HepG2 (cell line): ENCODE results near the gene FCRLA. TPM values are rescaled to one million over a fixed set of nuclear protein-coding genes. Genes with fewer than 3 reads are reported as not detected.
A peak's percentile ranks its signal among the peaks of the same experiment; 100 is the strongest.

Experiments used
- CREM ChIP-seq, 2 experiments: sonication (generic) in 1 of 2; formaldehyde crosslinking in 1 of 2; IDR thresholded peaks; 2 replicates each; pipeline versions ENCODE4 v1.4.0 to v1.6.1; 2016 to 2020; ENCODE audit warnings: antibody characterized with exemption in 1 of 2, mild to moderate bottlenecking in 1 of 2, missing genetic modification reagents in 1 of 2
- IRX3 ChIP-seq: sonication (generic); formaldehyde crosslinking; IDR thresholded peaks from 2 replicates; pipeline ENCODE4 v1.8.1; 2023; ENCODE audit warnings: mild to moderate bottlenecking, low read depth, missing genetic modification reagents, borderline replicate concordance
- ISL2 ChIP-seq: sonication (generic); formaldehyde crosslinking; IDR thresholded peaks from 2 replicates; pipeline ENCODE4 v1.5.0; 2020; ENCODE audit warnings: missing genetic modification reagents
- NBN ChIP-seq: fragments of 450-650 bp; conservative IDR thresholded peaks from 2 replicates; pipeline ENCODE4 v1.6.1; 2017
- NFYB ChIP-seq: sonication (generic); formaldehyde crosslinking; IDR thresholded peaks from 2 replicates; pipeline ENCODE4 v1.4.0; 2020; ENCODE audit warnings: missing genetic modification reagents
- PAF1 ChIP-seq: IDR thresholded peaks from 2 replicates; pipeline ENCODE4 v1.6.1; 2016; ENCODE audit warnings: missing genetic modification reagents, missing compliant biosample characterization
- SALL2 ChIP-seq: sonication (generic); formaldehyde crosslinking; IDR thresholded peaks from 2 replicates; pipeline ENCODE4 v1.8.1; 2023; ENCODE audit warnings: mild to moderate bottlenecking, missing genetic modification reagents, inconsistent platforms
- TBL1XR1 ChIP-seq: fragments of 150-350 bp; IDR thresholded peaks from 2 replicates; pipeline ENCODE4 v1.6.1; 2014; ENCODE audit warnings: borderline replicate concordance, low read length; ENCODE audit not compliant: partially characterized antibody
- U2AF1 ChIP-seq: fragments of 200-400 bp; formaldehyde crosslinking; optimal IDR thresholded peaks from 2 replicates; pipeline ENCODE3; 2017; ENCODE audit warnings: mild to moderate bottlenecking, low read depth, low read length
- YEATS4 ChIP-seq: sonication (generic); formaldehyde crosslinking; IDR thresholded peaks from 2 replicates; pipeline ENCODE4 v1.4.0; 2020; ENCODE audit warnings: missing genetic modification reagents, borderline replicate concordance
- ZBTB1 ChIP-seq: sonication (generic); formaldehyde crosslinking; IDR thresholded peaks from 2 replicates; pipeline ENCODE4 v1.4.0; 2020; ENCODE audit warnings: missing genetic modification reagents, borderline replicate concordance
- ZKSCAN8 ChIP-seq: IDR thresholded peaks from 2 replicates; pipeline ENCODE4 v1.6.1; 2016; ENCODE audit warnings: borderline replicate concordance, missing genetic modification reagents, missing compliant biosample characterization
- ZNF10 ChIP-seq: sonication (generic); formaldehyde crosslinking; IDR thresholded peaks from 2 replicates; pipeline ENCODE4 v1.4.0; 2020; ENCODE audit warnings: mild to moderate bottlenecking, low read depth, missing genetic modification reagents, borderline replicate concordance
- ZNF343 ChIP-seq: sonication (generic); formaldehyde crosslinking; IDR thresholded peaks from 2 replicates; pipeline ENCODE4 v1.4.0; 2020; ENCODE audit warnings: mild to moderate bottlenecking, missing genetic modification reagents
- ZNF441 ChIP-seq: sonication (generic); formaldehyde crosslinking; IDR thresholded peaks from 2 replicates; pipeline ENCODE4 v1.7.0; 2021; ENCODE audit warnings: missing genetic modification reagents, borderline replicate concordance
- ZNF556 ChIP-seq: sonication (generic); formaldehyde crosslinking; IDR thresholded peaks from 2 replicates; pipeline ENCODE4 v1.4.0; 2020; ENCODE audit warnings: mild to moderate bottlenecking, missing genetic modification reagents, borderline replicate concordance
- ZNF724P ChIP-seq: sonication (generic); formaldehyde crosslinking; IDR thresholded peaks from 2 replicates; pipeline ENCODE4 v1.8.0; 2022; ENCODE audit warnings: missing genetic modification reagents, borderline replicate concordance
- ZNF792 ChIP-seq: IDR thresholded peaks from 2 replicates; pipeline ENCODE4 v1.6.1; 2016
- polyA plus RNA-seq, 8 experiments: library from polyadenylated mRNA; depleted of rRNA in 3 of 8; stranded (reverse) in 7 of 8; unstranded in 1 of 8; fragments of >200 nt; fragmentation: Illumina TruSeq in 4 of 8; extraction: Trizol in 4 of 8; gene quantifications; 2 replicates each; pipeline versions ENCODE4 v1.2.1 to v1.2.3, GENCODE V29; 2011 to 2016; ENCODE audit warnings: low read depth in 4 of 8, missing spikeins in 1 of 8, mixed read lengths in 1 of 8; ENCODE audit not compliant: insufficient read depth in 1 of 8
- total RNA-seq, 5 experiments: library from RNA; depleted of rRNA; stranded (reverse); fragments of >200 nt; fragmentation: Illumina TruSeq; extraction: Trizol; gene quantifications; 2 replicates each; pipeline ENCODE4 v1.2.3, GENCODE V29; 2016; ENCODE audit warnings: low read depth in 1 of 5
- TF ChIP-seq, protein P1 (sequence below): sonication (generic); formaldehyde crosslinking; IDR thresholded peaks from 2 replicates; pipeline ENCODE4 v1.5.0; 2020; ENCODE audit warnings: missing genetic modification reagents
- TF ChIP-seq, protein P2 (sequence below): sonication (generic); formaldehyde crosslinking; IDR thresholded peaks from 2 replicates; pipeline ENCODE4 v1.8.0; 2022; ENCODE audit warnings: mild to moderate bottlenecking, missing genetic modification reagents, moderate library complexity
- TF ChIP-seq, protein P3 (sequence below): sonication (generic); formaldehyde crosslinking; IDR thresholded peaks from 2 replicates; pipeline ENCODE4 v1.8.0; 2022; ENCODE audit warnings: missing genetic modification reagents, mild to moderate bottlenecking, inconsistent platforms, borderline replicate concordance
- TF ChIP-seq, protein P4 (sequence below): sonication (generic); formaldehyde crosslinking; IDR thresholded peaks from 2 replicates; pipeline ENCODE4 v1.4.0; 2020; ENCODE audit warnings: missing genetic modification reagents
- TF ChIP-seq, protein P5 (sequence below): sonication (generic); formaldehyde crosslinking; IDR thresholded peaks from 2 replicates; pipeline ENCODE4 v1.4.0; 2020; ENCODE audit warnings: mild to moderate bottlenecking, low read depth, missing genetic modification reagents

Gene FCRLA
- total and polyA plus RNA-seq, 2 of the 13 experiments (the other 11 are each of a cell fraction or from before 2014, with no cell fraction given), result not detected

DNA sequence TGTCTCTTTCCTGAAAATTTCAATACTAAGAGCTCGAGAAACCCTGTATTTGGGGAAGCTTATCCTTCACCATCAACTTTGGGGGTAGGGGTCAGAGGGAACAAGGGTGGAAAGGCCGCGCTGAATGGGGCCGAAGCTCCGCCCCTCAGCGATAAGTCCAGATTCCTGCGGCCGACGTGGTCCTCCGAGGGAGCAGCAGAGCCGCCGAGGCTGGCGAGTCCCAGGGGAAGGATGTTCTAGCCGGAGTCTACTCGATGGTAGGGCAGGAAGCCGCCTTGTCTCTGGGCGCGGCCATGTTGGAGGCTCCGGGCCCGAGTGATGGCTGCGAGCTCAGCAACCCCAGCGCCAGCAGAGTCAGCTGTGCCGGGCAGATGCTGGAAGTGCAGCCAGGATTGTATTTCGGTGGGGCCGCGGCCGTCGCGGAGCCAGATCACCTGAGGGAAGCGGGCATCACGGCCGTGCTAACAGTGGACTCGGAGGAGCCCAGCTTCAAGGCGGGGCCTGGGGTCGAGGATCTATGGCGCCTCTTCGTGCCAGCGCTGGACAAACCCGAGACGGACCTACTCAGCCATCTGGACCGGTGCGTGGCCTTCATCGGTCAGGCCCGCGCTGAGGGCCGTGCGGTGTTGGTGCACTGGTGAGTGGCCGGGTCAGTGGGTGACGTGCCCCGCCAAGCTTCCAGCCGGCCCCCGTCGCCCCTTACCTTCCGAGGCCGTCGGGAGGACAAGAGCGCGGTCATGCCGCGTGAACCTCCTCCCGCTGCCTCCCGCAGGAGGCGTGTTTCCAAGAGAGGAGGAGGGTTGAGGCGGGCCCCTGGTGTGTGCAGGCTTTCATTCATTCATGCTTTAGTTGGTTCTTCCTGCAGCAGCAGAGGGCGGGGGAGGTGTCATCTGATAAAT, 42.7 kb downstream of the FCRLA start, which contains the start of gene DUSP12 (continued):
- TF ChIP-seq NFYB, result 0 out of 2 replicates have a peak, but pooled peaks have one; percentile 22
- TF ChIP-seq ZNF441 (CRISPR knock-in tag), result no peak
- TF ChIP-seq TBL1XR1, result no peak
- no peak for TF ChIP-seq NBN
- TF ChIP-seq ZNF10, result no peak
- TF ChIP-seq SALL2, result peak; percentile 80
- TF ChIP-seq, protein P1, sequence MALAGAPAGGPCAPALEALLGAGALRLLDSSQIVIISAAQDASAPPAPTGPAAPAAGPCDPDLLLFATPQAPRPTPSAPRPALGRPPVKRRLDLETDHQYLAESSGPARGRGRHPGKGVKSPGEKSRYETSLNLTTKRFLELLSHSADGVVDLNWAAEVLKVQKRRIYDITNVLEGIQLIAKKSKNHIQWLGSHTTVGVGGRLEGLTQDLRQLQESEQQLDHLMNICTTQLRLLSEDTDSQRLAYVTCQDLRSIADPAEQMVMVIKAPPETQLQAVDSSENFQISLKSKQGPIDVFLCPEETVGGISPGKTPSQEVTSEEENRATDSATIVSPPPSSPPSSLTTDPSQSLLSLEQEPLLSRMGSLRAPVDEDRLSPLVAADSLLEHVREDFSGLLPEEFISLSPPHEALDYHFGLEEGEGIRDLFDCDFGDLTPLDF (CRISPR knock-in tag), result no peak
- TF ChIP-seq ZBTB1 (CRISPR knock-in tag), result no peak
- peak; percentile 91 for TF ChIP-seq YEATS4 (CRISPR knock-in tag)
- TF ChIP-seq, protein P2, sequence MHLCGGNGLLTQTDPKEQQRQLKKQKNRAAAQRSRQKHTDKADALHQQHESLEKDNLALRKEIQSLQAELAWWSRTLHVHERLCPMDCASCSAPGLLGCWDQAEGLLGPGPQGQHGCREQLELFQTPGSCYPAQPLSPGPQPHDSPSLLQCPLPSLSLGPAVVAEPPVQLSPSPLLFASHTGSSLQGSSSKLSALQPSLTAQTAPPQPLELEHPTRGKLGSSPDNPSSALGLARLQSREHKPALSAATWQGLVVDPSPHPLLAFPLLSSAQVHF (CRISPR knock-in tag), result no peak
- TF ChIP-seq ZNF792 (CRISPR knock-in tag), result peak; percentile 49; the same call in 1 of the 2 replicates
- no peak; the same call in 1 of the 2 replicates for TF ChIP-seq CREM (IDR thresholded peaks at IDR 0.05)
- TF ChIP-seq CREM (CRISPR knock-in tag; IDR thresholded peaks at IDR 0.05), result no peak
- TF ChIP-seq, protein P3, sequence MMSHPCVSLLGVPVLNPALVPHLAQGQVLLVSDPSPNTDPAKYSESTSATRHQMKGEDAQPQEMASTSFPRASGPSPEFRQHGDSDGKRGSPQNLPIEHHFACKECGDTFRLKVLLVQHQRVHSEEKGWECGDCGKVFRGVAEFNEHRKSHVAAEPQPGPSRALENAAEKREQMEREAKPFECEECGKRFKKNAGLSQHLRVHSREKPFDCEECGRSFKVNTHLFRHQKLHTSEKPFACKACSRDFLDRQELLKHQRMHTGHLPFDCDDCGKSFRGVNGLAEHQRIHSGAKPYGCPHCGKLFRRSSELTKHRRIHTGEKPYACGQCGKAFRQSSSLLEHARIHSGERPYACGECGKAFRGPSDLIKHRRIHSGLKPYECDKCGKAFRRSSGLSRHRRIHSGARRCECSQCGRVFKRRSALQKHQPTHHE (CRISPR knock-in tag), result peak; percentile 71; the same call in 1 of the 2 replicates
- TF ChIP-seq, protein P4, sequence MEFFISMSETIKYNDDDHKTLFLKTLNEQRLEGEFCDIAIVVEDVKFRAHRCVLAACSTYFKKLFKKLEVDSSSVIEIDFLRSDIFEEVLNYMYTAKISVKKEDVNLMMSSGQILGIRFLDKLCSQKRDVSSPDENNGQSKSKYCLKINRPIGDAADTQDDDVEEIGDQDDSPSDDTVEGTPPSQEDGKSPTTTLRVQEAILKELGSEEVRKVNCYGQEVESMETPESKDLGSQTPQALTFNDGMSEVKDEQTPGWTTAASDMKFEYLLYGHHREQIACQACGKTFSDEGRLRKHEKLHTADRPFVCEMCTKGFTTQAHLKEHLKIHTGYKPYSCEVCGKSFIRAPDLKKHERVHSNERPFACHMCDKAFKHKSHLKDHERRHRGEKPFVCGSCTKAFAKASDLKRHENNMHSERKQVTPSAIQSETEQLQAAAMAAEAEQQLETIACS, result no peak
- peak; percentile 54; the same call in 1 of the 2 replicates for TF ChIP-seq ISL2 (CRISPR knock-in tag)
- TF ChIP-seq ZNF724P, result 0 out of 2 replicates have a peak, but pooled peaks have one; percentile 61
- TF ChIP-seq PAF1 (CRISPR knock-in tag), result no peak
- TF ChIP-seq ZNF556 (CRISPR knock-in tag), result peak; percentile 30; the same call in 1 of the 2 replicates
- TF ChIP-seq IRX3 (CRISPR knock-in tag), result no peak
- peak; percentile 40; the same call in 1 of the 2 replicates for TF ChIP-seq ZKSCAN8
- TF ChIP-seq, protein P5, sequence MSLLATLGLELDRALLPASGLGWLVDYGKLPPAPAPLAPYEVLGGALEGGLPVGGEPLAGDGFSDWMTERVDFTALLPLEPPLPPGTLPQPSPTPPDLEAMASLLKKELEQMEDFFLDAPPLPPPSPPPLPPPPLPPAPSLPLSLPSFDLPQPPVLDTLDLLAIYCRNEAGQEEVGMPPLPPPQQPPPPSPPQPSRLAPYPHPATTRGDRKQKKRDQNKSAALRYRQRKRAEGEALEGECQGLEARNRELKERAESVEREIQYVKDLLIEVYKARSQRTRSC (CRISPR knock-in tag), result no peak; the same call in 1 of the 2 replicates
- no peak for TF ChIP-seq U2AF1
- peak; percentile 96 for TF ChIP-seq ZNF343 (CRISPR knock-in tag)
